Small intestine (tissue), 7 donors: ENCODE measurements around the gene FPR1. TPM values are rescaled to one million over a fixed set of nuclear protein-coding genes. Genes with fewer than 3 reads are reported as not detected.

Experiments used
- DNase-seq, 2 donors: peaks; one replicate each; pipeline versions ENCODE4 v3.0.0 to v3.0.0-alpha.2; 2013
- FAIRE-seq: peaks from 2 replicates; lab custom pipeline; 2012; peaks lifted over from hg19 to GRCh38; lab: Jason Lieb, UNC
- H3K27ac ChIP-seq, 3 donors: one replicate each; pipeline ENCODE4 v1.5.1; 2013; ENCODE audit warnings: low read length in 2 of 3, mild to moderate bottlenecking in 2 of 3, control low read depth in 1 of 3, inconsistent platforms in 1 of 3, low read depth in 1 of 3, moderate library complexity in 1 of 3
- H3K27me3 ChIP-seq, 3 donors: one replicate each; pipeline ENCODE4 v1.6.1; 2013; ENCODE audit warnings: low read length in 3 of 3, inconsistent platforms in 1 of 3; ENCODE audit not compliant: control insufficient read depth in 3 of 3, insufficient read depth in 3 of 3
- H3K36me3 ChIP-seq, 3 donors: one replicate each; pipeline ENCODE4 v1.6.1; 2013; ENCODE audit warnings: low read length in 3 of 3, inconsistent platforms in 1 of 3, low read depth in 1 of 3, mild to moderate bottlenecking in 1 of 3, moderate library complexity in 1 of 3; ENCODE audit not compliant: control insufficient read depth in 3 of 3, insufficient read depth in 2 of 3
- H3K4me1 ChIP-seq, 3 donors: one replicate each; pipeline ENCODE4 v1.6.1; 2013; ENCODE audit warnings: low read length in 2 of 3, inconsistent platforms in 1 of 3, low read depth in 1 of 3, mild to moderate bottlenecking in 1 of 3, moderate library complexity in 1 of 3; ENCODE audit not compliant: control insufficient read depth in 3 of 3, insufficient read depth in 2 of 3
- H3K4me3 ChIP-seq, 3 donors: one replicate each; pipeline ENCODE4 v1.5.1; 2013; ENCODE audit warnings: low read length in 3 of 3, control low read depth in 1 of 3, inconsistent platforms in 1 of 3, low read depth in 1 of 3, mild to moderate bottlenecking in 1 of 3, moderate library complexity in 1 of 3
- H3K9me3 ChIP-seq, 2 donors: one replicate each; pipeline ENCODE4 v1.6.1; 2013; ENCODE audit warnings: low read depth in 1 of 2, low read length in 1 of 2; ENCODE audit not compliant: control insufficient read depth in 2 of 2, insufficient read depth in 1 of 2
- whole genome bisulfite sequencing, 3 donors: extraction: QIAGEN DNeasy Blood & Tissue Kit; methylation state at CpG; one replicate each; pipeline ENCODE4 v1.1.7; 2013; 5-methylcytosine and 5-hydroxymethylcytosine counted together
- polyA plus RNA-seq, 4 donors: library from polyadenylated mRNA; stranded (reverse) in 3 of 4; unstranded in 1 of 4; fragments of 200-250 nt in 3 of 4; fragments of 120-200 nt in 1 of 4; gene quantifications; one replicate each; pipeline versions ENCODE4 v1.2.1 to v1.2.3, GENCODE V29; 2013
- donor health status: healthy with polysubstance abuse.
- donor health status: control.
- donor health status: control.
- donor health status: Bipolar disorder and iron deficiency.
- donor health status: healthy.

Gene FPR1
- polyA plus RNA-seq, 4 donors: 0.40 to 8.1 (median 1.9) TPM

GRCh38 chr19:51724543-51724942 is 27.1 kb downstream of the FPR1 start:
- no peaks in the 10 kb centered on the region for H3K36me3 ChIP-seq
- no peaks in the 10 kb centered on the region for H3K4me1 ChIP-seq
- H3K9me3 ChIP-seq: no peaks in the 10 kb centered on the region
- no peak overlapping the region for H3K4me3 ChIP-seq
- DNase-seq (no peak), FAIRE-seq (no peak)
- WGBS, 3 donors: 50 to 60% (median 56%) methylated on average over 15 of the region's 15 CpGs
- H3K27me3 ChIP-seq: peaks cover 0 to 30% (median 10%) of the 10 kb centered on the region in 3 donors
- no peak overlapping the region for H3K27ac ChIP-seq

- Histone ChIP-seq H3K27ac (no peak overlapping the region), H3K36me3 (no peaks in the 10 kb centered on the region), H3K4me3 (no peak overlapping the region), H3K9me3 (no peaks in the 10 kb centered on the region), H3K4me1 (no peaks in the 10 kb centered on the region), H3K27me3 (peaks cover 4 to 34% (median 18%) of the 10 kb centered on the region in 3 donors)
- DNase-seq (no peak), FAIRE-seq (no peak)
- 56 to 71% (median 59%) methylated on average over 2 of the region's 2 CpGs for WGBS, 3 donors
These were observed 29.2 kb downstream of the FPR1 start for GRCh38 chr19:51722492-51722891.

GRCh38 chr19:51721905-51722304 is 29.8 kb downstream of the FPR1 start:
- Histone ChIP-seq H3K4me1 (no peaks in the 10 kb centered on the region), H3K36me3 (no peaks in the 10 kb centered on the region), H3K4me3 (no peak overlapping the region), H3K27ac (no peak overlapping the region), H3K9me3 (no peaks in the 10 kb centered on the region), H3K27me3 (peaks cover 4 to 34% (median 19%) of the 10 kb centered on the region in 3 donors)
- DNase-seq: no peak
- 73 to 81% (median 78%) methylated on average over 7 of the region's 7 CpGs for WGBS, 3 donors
- no peak for FAIRE-seq

- FAIRE-seq (no peak), DNase-seq (no peak)
- H3K27ac ChIP-seq: no peak overlapping the region
- 5 to 21% (median 21%) methylated on average over 58 to 83 of the region's 83 CpGs for WGBS, 3 donors
- H3K4me3 ChIP-seq: no peak overlapping the region
- no peaks in the 10 kb centered on the region for H3K36me3 ChIP-seq
- H3K4me1 ChIP-seq: no peaks in the 10 kb centered on the region
- no peaks in the 10 kb centered on the region for H3K9me3 ChIP-seq
- H3K27me3 ChIP-seq: peaks cover 4 to 31% (median 22%) of the 10 kb centered on the region in 3 donors
These were observed 32.3 kb downstream of the FPR1 start for GRCh38 chr19:51719251-51719988.

- H3K27me3 ChIP-seq: peaks cover 4 to 21% (median 20%) of the 10 kb centered on the region in 3 donors
- no peaks in the 10 kb centered on the region for H3K4me1 ChIP-seq
- H3K9me3 ChIP-seq: no peaks in the 10 kb centered on the region
- no peak overlapping the region for H3K27ac ChIP-seq
- no peaks in the 10 kb centered on the region for H3K36me3 ChIP-seq
- no peak for DNase-seq
- no peak overlapping the region for H3K4me3 ChIP-seq
- FAIRE-seq: no peak
- WGBS, 3 donors: 83 to 86% (median 83%) methylated on average over 11 of the region's 11 CpGs
These were observed 34.8 kb downstream of the FPR1 start for GRCh38 chr19:51716925-51717324.

- DNase-seq: no peak
- no peak for FAIRE-seq
- WGBS, 3 donors: 74 to 85% (median 76%) methylated on average over 3 of the region's 3 CpGs
These were observed 35.8 kb downstream of the FPR1 start for GRCh38 chr19:51715850-51716249.

GRCh38 chr19:51714848-51715247 is 36.8 kb downstream of the FPR1 start:
- no peak for DNase-seq
- no peak for FAIRE-seq
- 52 to 79% (median 68%) methylated on average over 3 of the region's 3 CpGs for WGBS, 3 donors
- H3K36me3 ChIP-seq: no peaks in the 10 kb centered on the region
- H3K4me1 ChIP-seq: no peaks in the 10 kb centered on the region
- H3K27me3 ChIP-seq: peaks cover 4 to 15% (median 6%) of the 10 kb centered on the region in 3 donors
- H3K9me3 ChIP-seq: no peaks in the 10 kb centered on the region
- H3K4me3 ChIP-seq: no peak overlapping the region
- no peak overlapping the region for H3K27ac ChIP-seq

More at GRCh38 chr19:51715850-51716249, 35.8 kb downstream of the FPR1 start:
- no peaks in the 10 kb centered on the region for H3K36me3 ChIP-seq
- peaks cover 4 to 16% (median 15%) of the 10 kb centered on the region in 3 donors for H3K27me3 ChIP-seq
- no peaks in the 10 kb centered on the region for H3K9me3 ChIP-seq
- no peaks in the 10 kb centered on the region for H3K4me1 ChIP-seq
- H3K4me3 ChIP-seq: no peak overlapping the region
- no peak overlapping the region for H3K27ac ChIP-seq

GRCh38 chr19:51713319-51714285 is 38.1 kb downstream of the FPR1 start:
- WGBS, 3 donors: 93 to 95% (median 94%) methylated on average over 67 to 74 of the region's 74 CpGs
- Histone ChIP-seq H3K9me3 (no peaks in the 10 kb centered on the region), H3K4me3 (no peak overlapping the region), H3K4me1 (no peaks in the 10 kb centered on the region), H3K27ac (no peak overlapping the region), H3K27me3 (peaks cover 0 to 6% (median 2%) of the 10 kb centered on the region in 3 donors), H3K36me3 (no peaks in the 10 kb centered on the region)
- FAIRE-seq (no peak), DNase-seq (no peak)
